GM21825 (cell line): ENCODE measurements around the gene SLMAP.

ENCODE experiments used
- ATAC-seq: cut with Tn5 transposase; IDR thresholded peaks from one replicate; pipeline ENCODE4 v1.9.1; 2021; ENCODE audit warnings: mild to moderate bottlenecking, moderate library complexity; ENCODE audit not compliant: unreplicated experiment

The SLMAP gene, protein sequence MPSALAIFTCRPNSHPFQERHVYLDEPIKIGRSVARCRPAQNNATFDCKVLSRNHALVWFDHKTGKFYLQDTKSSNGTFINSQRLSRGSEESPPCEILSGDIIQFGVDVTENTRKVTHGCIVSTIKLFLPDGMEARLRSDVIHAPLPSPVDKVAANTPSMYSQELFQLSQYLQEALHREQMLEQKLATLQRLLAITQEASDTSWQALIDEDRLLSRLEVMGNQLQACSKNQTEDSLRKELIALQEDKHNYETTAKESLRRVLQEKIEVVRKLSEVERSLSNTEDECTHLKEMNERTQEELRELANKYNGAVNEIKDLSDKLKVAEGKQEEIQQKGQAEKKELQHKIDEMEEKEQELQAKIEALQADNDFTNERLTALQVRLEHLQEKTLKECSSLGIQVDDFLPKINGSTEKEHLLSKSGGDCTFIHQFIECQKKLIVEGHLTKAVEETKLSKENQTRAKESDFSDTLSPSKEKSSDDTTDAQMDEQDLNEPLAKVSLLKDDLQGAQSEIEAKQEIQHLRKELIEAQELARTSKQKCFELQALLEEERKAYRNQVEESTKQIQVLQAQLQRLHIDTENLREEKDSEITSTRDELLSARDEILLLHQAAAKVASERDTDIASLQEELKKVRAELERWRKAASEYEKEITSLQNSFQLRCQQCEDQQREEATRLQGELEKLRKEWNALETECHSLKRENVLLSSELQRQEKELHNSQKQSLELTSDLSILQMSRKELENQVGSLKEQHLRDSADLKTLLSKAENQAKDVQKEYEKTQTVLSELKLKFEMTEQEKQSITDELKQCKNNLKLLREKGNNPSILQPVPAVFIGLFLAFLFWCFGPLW

DNA sequence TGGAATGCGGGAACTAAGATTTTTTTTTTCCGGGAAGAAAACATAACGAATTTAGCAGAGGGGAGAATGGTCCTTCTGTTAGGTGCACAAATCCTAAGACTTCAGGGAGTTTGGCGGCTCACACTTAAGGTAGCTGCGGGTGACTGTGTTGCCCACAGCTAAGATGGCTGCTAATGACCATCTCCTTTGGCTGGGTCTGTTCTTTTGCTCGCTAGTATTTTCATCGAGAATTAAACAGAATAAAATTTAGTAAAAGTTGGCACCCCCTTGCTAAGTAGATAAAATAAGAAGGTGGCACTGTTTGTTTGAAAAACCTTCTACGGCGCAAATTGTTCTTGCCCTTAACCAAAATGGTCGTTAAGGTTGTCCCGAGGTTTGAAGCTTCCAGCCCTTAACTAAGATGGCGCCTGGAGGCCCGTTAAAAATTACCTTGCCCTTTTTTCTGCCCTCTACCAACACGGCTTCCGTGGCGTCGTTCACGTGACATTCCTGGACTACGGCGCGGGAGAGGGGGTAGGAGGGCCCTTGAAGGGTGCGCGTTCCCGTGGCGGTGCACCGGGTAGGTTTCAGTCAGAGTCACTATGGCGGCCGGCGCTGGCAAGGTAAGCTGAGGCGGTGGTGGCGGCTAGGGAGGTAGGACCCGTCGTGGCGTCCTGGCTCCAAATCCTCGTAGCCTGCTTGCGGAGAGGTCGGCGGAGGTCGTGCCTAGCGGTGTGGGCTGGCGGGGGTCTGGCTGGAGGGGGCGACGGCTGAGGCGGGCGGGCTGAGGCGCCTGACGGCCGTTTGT lies at the start of gene SLMAP:
SLMAP (plus strand) TSS at position 569 of the 787 bp plus-strand sequence. CDS start 1,343 bp downstream, outside the sequence.
- peak; percentile 90 for ATAC-seq

DNA sequence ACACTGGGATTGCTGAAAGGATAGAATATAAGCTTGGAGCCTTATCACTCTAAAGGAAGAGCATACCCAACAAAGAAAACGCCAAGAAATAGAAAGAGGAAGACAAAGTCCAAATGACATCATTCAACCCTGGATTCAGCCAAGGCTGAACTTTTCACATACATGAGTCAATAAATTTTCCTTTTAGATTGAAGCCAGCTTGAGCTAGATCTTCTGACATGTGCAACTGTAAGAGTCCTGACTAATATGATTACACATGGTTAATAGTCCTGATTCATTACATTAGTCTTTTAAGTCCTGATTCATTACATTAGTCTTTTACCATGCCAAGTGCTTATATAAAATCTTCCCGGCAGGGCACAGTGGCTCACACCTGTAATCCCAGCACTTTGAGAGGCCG lies 49.6 kb upstream of the SLMAP start:
- no peak for ATAC-seq

DNA sequence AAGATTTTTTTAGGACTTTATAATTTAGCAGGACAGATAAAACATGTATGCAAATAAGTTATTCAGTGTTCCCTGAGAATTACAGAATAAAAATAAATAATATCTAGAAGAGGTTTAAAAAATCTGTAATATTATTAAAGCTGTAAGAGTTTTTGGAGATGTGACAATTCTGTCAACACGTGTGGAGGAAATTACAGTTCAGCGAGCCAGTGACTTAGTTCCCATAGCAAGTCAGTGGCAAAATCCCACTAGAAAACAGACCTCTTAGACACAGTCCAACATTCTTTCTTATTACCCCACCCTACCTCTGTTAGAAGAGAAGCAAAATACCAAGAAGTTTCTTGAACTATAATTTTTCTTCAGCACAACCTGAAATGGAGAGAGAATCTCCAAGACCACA lies 47.1 kb upstream of the SLMAP start:
- no peak for ATAC-seq

DNA sequence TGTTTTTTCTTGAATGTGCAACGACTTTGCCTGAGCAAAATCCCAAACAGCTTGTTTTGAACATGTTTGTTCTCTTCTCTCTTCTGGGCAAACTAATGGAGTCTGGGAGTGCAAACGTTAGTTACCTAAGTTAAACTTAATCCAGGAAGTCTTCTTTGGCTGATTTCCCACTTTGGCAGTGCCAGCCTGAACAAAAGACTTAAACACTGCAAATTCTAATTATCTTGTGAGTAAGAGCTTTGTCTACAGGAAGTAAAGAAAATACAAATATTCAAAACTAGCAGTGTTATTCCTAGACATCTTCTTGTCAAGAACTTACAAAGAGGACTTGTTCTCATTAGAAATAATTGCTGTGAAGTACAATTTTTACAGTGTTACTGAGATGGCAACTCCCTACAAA lies 46.5 kb upstream of the SLMAP start:
- no peak for ATAC-seq

DNA sequence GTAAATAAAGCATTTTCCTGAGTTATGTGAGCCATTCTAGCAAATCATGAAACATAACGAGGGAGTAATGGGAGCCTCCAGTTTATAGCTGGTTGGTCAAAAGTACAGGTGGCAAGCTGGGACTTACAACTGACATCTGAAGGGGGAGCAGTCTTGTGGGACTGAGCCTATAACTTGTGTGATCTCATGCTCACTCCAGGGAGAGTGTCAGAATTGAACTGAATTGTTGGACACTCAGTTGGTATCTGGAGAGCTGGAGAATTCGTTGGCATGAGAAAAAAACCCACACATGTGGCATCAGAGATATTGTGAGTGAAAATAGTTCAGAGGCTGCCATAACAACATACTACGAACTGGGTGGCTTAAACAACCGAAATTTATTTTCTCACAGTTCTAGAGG lies 40.4 kb upstream of the SLMAP start:
- no peak for ATAC-seq

DNA sequence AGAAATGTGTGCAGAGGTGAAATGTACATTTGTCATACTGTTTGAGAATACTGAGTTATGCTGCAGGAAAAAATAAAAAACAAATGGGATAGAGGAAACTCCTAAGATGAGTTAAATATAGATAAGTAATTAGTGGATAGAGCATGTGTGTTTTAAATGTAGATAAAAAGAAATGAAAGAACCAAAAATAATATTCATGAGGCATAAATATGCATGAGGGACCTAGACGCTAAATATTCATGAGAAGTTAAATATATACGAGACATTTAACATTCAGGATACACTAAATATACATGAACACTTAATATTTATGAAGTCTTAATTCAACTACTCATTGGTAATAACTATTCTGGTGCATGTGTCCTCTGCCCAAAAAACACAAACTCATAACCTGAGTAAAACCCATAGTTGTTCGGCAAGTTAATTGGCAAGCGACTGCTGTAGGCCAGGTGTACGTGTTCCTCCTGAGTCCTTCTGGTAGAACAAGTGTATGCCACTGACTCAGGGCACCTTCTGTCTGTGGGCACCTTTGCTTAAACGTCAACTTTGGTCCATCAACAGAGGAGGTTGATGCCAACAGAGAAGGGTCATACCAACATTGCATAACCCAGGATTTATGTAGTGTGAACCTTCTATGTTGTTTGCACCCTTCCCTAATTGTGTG lies 38.8 kb upstream of the SLMAP start:
- ATAC-seq, result no peak

DNA sequence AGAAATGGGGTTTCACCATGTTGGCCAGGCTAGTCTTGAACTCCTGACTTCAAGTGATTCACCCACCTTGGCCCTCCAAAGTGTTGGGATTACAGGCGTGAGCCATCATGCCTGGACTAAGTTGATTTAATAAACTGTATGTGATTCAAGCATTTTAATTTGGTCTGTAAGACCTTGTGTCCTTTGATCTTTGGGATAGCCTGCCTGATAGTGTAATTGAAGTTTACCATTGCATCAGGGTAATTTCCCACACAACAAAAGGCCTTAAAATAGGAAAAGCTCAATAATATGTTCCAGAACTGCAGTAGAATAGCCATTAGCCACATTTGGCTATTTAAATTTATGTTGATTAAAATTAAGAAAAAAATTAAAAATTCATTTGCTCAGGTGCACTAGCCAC lies 38.0 kb upstream of the SLMAP start:
- ATAC-seq, result no peak

DNA sequence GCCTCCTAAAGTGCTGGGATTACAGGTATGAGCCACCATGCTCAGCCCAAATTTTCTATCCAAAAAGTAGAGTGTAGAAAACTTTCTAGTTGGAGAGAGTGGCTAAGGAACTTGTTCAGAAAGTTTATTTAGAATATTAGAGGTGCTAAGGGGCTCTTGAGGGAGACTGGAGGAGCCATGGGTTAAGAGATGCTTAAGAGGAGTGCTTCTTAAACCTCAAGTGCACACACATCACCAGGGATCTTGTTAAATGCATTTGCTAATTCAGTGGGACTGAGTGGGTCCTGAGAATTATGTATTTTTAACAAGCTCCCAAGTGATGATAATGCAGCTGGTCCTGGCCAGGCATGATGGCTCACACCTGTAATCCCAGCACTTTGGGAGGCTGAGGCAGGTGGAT lies 29.7 kb upstream of the SLMAP start:
- no peak for ATAC-seq

DNA sequence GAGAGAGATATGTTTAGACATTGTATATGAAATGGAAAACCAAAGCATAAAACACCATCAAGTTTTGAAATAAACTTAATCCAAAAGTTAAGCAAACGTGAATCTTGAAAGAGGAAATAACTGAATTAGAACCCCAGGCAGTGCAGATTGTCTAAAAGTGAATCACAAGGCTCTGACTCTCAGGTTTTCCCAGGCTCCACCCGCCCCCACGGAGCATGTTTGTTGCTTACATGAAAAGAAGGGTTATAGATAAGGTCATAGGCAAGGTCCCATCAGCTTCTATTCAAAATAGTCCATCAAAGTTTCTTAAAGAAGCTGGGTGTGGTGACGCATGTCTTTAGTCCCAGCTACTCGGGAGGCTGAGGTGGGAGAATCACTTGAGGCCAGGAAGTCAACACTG lies 29.0 kb upstream of the SLMAP start:
- ATAC-seq, result no peak

DNA sequence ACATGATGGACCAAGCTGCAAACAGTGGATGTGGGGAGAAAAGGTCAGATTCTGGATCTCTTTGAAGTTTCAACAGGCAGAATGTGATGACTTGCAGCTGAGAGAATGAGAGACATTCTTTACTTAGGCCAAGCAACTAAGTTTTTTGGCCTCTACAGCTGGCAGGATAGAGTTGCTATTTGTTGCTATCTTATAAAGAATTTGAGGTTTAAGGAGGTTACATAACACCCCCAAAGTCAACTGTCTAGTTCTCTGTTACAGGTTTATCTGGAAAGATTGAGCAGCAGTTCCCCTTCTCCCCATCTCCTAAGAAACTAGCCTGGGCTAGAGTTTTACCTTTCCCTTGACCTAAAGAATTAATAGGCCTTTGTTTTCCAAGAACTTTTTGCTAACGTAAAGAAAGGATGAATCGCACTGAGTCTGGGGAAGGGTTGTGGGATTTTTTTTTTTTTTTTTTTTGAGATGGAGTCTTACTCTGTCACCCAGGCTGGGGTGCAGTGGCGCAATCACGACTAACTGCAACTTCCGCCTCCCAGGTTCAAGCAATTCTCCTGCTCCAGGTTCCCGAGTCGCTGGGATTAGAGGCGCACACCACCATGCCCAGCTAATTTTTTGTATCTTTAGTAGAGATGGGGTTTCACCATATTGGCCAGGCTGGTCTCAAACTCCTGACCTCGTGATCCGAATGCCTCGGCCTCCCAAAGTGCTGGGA lies 26.6 kb upstream of the SLMAP start:
- no peak for ATAC-seq

DNA sequence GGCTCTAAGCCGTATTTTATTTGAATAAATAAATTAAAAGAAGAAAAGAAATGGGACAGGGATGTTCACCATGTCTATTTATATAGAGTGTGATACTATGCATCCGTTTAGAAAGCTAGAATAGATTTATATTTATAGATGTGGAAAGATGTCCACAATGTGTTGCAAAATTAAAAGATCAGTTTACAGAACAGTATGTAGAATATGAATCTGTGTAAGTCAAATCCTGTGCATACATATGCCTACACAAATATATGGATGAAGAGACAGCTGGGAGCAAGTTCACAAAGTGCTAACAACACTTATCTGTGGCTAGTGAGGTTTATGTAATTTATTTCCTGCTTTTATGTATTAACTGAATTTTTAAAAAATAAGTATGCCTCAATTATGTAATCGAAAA lies 25.4 kb upstream of the SLMAP start:
- no peak for ATAC-seq

DNA sequence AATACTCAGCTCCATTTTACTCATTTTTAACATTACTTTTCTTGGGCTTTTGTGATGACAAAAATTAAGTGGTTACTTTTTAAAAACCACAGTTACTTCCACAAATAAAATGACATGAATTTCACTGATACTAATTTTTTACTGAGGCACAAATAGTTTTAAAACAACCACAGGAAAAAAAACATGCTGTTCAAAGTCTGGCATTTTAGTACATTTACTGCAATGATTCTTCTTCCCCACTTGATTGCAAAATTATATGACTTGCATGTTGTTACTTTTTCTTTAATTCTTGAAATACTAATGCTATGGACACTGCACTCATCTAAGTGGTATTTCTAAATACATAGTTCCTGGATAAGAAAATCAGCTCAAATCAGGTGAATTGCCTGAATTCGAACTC lies 24.8 kb upstream of the SLMAP start:
- no peak for ATAC-seq

DNA sequence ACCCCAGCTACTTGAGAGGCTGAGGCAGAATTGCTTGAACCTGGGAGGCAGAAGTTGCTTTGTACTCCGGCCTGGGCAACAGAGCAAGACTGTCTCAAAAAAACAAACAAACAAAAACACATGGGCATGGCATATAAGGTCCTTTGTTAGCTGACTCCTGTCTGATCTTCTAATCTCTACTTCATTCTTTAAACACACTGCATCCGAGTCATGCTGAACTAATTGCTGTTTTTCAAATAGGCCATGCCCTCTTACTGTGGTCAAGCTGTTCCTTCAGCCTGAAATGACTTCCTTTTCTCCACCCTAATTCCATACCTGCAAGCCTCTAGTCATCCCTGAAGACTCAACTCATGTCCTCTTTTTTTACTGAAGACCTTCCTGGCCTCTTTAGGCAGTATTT lies 22.3 kb upstream of the SLMAP start:
- ATAC-seq, result no peak

DNA sequence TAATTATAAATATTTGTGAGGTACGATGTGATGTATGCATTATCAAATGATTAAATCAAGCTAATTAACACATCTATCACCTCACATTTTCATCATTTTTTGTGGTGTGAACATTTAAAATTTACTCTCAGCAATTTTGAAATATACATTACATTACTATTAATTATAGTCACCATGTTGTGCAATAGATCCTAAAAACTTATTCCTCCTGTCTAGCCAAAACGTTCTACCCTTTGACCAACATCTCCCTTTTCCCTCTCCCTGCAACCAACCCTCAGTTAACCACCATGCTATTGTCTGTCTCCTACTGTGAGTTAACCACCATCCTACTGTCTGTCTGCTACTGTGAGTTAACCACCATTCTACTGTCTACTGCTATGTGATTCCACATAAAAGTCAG lies 20.7 kb upstream of the SLMAP start:
- ATAC-seq, result no peak

DNA sequence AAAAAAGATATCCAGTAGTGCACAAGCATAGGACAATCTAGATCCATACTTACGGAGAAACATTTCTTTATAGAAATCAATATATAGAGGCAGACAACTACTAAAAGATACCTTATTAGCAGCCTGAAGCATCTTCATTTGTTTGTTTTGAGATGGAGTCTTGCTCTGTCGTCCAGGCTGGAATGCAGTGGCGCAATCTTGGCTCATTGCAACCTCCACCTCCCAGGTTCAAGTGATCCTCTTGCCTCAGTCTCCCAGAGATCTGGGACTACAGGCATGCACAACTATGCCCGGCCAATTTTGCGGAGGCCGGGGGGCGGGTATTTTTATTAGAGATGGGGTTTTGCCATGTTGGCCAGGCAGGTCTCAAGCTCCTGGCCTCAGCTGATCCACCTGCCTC lies 18.3 kb upstream of the SLMAP start:
- no peak for ATAC-seq

DNA sequence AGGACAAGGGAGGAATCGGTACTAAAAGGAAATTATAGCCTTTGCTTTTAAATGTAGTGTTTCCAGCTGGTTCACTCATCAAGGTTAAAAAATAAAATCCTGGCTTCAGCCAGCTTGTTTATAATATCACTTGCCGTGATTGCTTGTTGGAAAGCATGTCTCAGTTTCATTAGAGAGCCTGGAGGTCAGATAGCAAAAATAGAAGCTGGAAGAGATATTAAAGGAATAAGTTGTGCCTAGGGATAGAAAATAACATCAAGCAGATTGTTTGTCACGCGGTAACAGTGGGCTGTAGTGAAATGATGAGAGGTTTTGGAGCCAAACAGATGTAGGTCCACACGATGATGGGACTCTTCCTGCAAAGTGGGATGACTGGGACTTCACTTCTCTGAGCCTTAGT lies 17.7 kb upstream of the SLMAP start:
- no peak for ATAC-seq

DNA sequence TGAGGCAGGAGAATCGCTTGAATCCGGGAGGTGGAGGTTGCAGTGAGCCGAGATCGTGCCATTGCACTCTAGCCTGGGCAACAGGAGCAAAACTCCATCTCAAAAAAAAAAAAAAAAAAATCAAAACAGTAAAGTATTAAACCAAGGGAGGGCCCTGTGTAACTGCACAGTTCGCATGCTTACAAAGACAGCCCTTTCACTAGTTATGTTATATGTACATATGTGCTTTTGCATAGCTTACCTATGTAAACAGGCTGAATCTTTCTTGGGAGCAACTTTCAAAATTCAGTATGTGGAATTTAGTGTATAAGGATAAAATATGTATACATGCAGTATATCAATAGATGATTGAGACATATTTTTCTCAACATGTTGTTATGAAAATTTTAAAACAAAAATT lies 16.1 kb upstream of the SLMAP start:
- ATAC-seq, result no peak

DNA sequence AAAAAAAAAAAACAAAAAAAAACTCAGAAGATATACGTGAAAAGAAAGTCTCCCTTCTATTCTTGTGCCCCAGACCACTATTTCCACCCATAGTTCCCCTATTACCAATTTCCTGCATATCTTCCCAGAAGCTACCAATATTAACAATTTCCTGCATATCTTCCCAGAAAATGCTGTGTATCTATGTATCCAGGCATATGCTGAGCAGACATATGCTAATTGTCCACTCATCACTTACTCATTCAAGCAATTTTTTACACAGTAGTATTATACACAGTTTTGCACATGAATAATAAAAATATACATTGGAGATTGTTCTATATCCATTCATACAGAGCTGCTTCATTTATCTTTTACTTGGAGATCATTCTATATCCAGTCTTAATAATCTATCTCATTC lies 12.6 kb upstream of the SLMAP start:
- no peak for ATAC-seq

DNA sequence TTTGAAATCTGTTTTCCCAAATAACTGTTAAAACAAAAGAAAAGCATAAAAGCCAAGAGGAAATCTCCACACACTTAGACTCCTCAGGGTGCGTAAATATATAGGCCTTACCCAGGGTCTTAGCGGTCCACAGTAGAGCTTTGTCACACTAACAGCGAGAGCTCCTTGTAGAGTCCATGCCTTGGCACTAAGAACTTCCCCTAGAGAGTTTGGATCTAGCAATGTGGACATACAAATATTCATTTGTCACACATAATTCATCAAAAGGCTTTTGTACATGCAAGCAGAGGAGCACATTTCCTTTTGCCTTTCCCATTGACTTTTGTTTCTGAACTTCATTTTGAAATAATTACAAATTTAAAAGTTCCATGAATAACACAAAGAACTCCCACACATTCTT lies 11.0 kb upstream of the SLMAP start:
- ATAC-seq, result no peak
